ENCODE results near the gene MAP4K2. TPM values are rescaled to one million over a fixed set of nuclear protein-coding genes. Genes with fewer than 3 reads are reported as not detected.
A peak's percentile ranks its signal among the peaks of the same experiment; 100 is the strongest.

MAP4K2 gene
- total RNA-seq, 2 donors from 2014 or later, result 9.2 to 13.3 TPM

DNA sequence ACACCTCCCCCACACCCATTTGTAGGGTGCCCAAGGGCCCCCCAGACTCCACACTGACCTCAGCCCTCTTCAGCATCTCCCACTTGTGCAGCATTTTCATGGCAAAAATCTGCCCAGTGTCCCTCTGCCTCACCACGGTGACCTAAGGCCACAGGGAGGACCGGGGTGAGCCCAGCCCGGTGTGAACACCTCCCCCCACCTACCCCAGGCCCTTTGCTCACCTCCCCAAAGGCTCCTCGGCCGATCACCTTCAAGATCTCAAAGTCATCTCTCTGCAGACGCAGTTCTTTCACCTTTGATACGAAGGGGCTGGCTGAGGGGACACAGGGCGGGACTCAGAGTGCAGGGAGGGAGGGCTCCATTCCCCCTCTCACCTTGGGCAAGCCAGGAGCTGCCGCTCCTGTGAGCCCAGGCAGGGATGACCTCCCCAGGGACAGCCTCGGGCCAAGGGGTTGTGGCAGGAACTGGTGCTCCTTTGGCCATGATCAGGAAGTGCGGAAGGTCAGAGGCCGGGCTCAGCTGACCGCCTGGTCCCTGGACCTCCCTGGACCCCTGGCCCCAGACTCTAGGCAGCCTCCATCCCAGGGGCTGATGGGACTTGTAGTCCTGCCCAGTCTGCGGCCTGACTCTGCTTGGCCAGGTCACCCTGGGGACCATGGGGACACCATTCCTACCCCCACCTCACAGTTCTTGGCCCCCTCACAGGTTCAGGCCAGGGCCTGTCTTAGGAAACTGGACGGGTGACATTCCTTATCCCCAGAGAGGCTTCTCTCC lies 38.8 kb upstream of the MAP4K2 start:
- Histone ChIP-seq H3K4me1 (no peaks in the 10 kb centered on the region), H3K27me3 (no peaks in the 10 kb centered on the region), H3K4me3 (no peak overlapping the region), H3K9me3 (no peaks in the 10 kb centered on the region), H3K36me3 (no peaks in the 10 kb centered on the region), H3K9ac (ENCODE audit: low read depth in 2 of 2, low read length in 2 of 2) (peak overlapping the region in 1 of 2 donors; percentile 98), H3K27ac (no peak overlapping the region)
- DNase-seq, result no peak
- TF ChIP-seq, protein P1, sequence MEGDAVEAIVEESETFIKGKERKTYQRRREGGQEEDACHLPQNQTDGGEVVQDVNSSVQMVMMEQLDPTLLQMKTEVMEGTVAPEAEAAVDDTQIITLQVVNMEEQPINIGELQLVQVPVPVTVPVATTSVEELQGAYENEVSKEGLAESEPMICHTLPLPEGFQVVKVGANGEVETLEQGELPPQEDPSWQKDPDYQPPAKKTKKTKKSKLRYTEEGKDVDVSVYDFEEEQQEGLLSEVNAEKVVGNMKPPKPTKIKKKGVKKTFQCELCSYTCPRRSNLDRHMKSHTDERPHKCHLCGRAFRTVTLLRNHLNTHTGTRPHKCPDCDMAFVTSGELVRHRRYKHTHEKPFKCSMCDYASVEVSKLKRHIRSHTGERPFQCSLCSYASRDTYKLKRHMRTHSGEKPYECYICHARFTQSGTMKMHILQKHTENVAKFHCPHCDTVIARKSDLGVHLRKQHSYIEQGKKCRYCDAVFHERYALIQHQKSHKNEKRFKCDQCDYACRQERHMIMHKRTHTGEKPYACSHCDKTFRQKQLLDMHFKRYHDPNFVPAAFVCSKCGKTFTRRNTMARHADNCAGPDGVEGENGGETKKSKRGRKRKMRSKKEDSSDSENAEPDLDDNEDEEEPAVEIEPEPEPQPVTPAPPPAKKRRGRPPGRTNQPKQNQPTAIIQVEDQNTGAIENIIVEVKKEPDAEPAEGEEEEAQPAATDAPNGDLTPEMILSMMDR (IDR thresholded peaks at IDR 0.05), result no peak
- intact Hi-C loops (cut with DNase I), result loop anchor here (5.0 to 10.0 kb wide), 2 partner anchors 54 to 243 kb away; partner anchors contain the start of genes CDCA5 and ZFPL1

DNA sequence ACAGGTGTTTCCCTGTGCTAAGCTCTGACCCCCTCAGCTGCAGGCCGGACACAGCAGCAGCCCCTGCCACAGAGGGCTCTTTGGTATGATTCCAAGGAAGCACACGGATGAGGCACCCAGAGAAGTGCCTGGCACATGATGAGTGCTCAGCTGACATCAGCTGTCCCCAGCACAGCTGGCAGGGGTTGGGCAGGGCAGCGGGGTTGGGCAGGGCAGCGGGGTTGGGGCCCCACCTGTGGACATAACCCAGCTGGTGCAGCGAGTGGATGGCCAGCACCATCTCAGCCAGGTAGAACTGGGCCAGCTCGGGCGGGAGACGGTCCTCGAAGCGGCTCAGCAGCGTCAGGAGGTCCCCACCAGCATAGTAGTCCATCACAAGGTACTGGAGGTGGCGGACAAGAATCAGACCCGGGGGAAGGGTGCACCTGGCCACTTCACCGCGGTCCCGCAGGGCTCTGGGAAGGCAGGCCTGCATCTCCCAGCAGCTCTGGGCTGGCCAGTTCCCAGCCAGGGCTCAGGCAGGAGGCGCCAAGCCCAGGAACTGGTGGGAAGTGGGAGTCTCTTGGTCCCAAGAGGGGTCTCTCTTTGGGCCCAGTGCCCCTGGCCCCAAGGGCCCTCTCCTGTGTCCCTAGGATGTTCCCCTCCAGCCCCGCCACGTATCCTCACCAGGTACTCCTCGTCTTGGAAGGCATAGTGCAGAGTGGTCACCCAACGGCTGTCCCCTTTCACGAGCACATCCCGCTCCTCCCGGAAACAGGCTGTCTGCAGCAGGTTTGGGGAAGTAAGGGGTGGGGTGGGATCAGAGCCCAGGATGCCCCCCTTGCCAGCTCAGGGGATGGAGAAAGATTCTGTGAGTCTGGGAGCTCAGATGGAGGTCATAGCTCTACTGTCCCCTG lies 37.1 kb upstream of the MAP4K2 start:
- Histone ChIP-seq H3K36me3 (no peaks in the 10 kb centered on the region), H3K27ac (no peak overlapping the region), H3K27me3 (no peaks in the 10 kb centered on the region), H3K4me1 (no peaks in the 10 kb centered on the region), H3K4me3 (no peak overlapping the region), H3K9me3 (no peaks in the 10 kb centered on the region), H3K9ac (ENCODE audit: low read depth in 2 of 2, low read length in 2 of 2) (no peak overlapping the region)
- DNase-seq, result no peak
- TF ChIP-seq, protein P1 (IDR thresholded peaks at IDR 0.05), result no peak
- intact Hi-C loops (cut with DNase I), result loop anchor here (5.0 to 10.0 kb wide), 2 partner anchors 53 to 245 kb away; partner anchors contain the start of genes CDCA5 and ZFPL1

DNA sequence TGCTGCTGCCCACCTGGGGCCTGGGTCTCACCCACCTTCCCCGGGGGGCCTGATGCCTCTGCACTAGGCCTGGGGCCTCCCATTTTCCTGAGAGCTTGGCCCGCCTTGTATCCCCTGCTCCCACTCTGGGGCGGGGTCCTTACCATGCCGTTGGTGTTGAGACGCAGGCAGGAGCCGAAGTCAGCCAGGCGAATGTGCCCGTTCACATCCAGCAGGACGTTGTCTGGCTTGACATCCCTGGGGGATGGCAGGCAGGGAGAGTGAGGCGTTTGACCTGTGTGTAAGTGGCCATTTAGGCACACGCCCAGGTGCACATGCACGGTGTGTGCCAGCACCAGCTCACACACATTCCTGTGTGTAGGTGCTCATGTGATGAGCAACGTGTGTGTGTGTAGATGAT lies 36.3 kb upstream of the MAP4K2 start:
- no peak overlapping the region for H3K4me3 ChIP-seq
- no peak for DNase-seq
- TF ChIP-seq, protein P1 (IDR thresholded peaks at IDR 0.05), result no peak
- H3K36me3 ChIP-seq, result peaks cover 2% of the 10 kb centered on the region
- H3K27me3 ChIP-seq, result no peaks in the 10 kb centered on the region
- no peaks in the 10 kb centered on the region for H3K4me1 ChIP-seq
- intact Hi-C loops (cut with DNase I), result no loop called here
- no peak overlapping the region for H3K9ac ChIP-seq (ENCODE audit: low read depth in 2 of 2, low read length in 2 of 2)
- no peak overlapping the region for H3K27ac ChIP-seq
- no peaks in the 10 kb centered on the region for H3K9me3 ChIP-seq

DNA sequence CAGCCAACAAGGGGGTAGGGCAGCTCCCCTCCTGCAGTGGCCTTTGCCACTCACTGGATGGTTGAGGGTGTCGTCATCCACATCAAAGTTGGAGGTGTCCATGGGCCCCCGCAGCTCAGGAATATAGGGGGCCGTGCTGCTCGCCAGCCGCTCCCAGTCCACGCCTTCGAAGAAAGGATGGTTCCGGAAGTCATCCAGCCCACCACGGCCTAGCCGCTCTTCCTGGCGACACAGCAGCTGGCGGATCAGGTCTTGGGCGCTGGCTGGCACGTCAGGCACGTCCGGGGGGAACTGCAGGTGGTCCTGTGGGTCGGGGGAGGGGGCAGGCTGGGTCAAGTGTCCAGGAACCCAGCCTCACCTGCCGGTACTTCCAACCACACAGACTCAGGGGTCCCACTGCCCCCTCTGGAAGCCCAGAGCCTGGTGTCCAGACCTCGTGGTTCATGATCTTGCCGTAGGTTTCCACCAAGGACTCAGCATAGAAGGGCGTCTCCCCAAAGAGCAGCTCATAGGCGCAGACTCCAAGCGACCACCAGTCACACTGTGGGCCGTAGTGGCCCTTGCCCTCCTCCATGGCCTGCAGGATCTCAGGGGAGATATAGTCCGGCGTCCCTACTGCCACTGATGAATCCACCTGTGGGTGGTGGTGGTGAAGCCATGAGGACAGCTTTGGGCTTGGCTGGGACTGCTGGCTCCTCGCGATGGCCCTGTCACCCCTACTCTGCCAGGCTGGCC lies 35.8 kb upstream of the MAP4K2 start:
- no peak overlapping the region for H3K9ac ChIP-seq (ENCODE audit: low read depth in 2 of 2, low read length in 2 of 2)
- TF ChIP-seq, protein P1 (IDR thresholded peaks at IDR 0.05), result no peak
- no peaks in the 10 kb centered on the region for H3K9me3 ChIP-seq
- no peaks in the 10 kb centered on the region for H3K4me1 ChIP-seq
- H3K27ac ChIP-seq, result no peak overlapping the region
- no peak for DNase-seq
- peaks cover 4% of the 10 kb centered on the region for H3K36me3 ChIP-seq
- intact Hi-C loops (cut with DNase I), result no loop called here
- H3K27me3 ChIP-seq, result no peaks in the 10 kb centered on the region
- no peak overlapping the region for H3K4me3 ChIP-seq

DNA sequence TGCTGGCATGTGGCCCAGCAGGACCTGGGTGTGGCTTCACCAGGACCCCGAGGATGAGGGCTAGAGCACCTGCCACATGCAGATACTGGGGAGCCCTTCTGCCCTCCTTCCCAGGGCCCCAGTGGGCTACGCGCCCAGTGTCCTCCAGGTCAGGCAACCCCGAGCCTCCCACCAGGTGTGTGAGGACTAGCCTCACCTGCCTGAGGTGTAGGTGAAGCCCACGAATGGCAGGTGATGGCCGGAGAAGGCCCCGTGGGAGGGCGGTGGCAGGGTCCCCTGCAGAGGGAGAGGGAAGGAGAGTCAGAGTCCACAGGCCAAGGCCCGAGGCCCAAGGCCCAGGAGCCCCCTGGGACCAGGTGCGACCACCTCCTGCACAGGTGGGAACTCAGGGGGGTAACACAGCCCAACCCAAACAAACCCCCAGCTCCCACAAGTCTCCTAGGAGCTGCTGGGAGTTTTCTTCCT lies 34.9 kb upstream of the MAP4K2 start:
- Histone ChIP-seq H3K9me3 (no peaks in the 10 kb centered on the region), H3K4me3 (no peak overlapping the region), H3K9ac (ENCODE audit: low read depth in 2 of 2, low read length in 2 of 2) (no peak overlapping the region), H3K27ac (no peak overlapping the region), H3K27me3 (no peaks in the 10 kb centered on the region), H3K4me1 (no peaks in the 10 kb centered on the region), H3K36me3 (peaks cover 4% of the 10 kb centered on the region)
- DNase-seq, result no peak
- intact Hi-C loops (cut with DNase I), result no loop called here
- TF ChIP-seq, protein P1 (IDR thresholded peaks at IDR 0.05), result no peak

All from colonic mucosa (tissue), 4 donors.